NCI-H1436 treated with DMSO at 0.1 percent for 48 hours (cell line): ENCODE measurements around the gene SLC30A2.

Experiments
- DNase-seq: peaks from one replicate; lab custom pipeline; 2025; lab: John Stamatoyannopoulos, UW

Gene SLC30A2

DNA sequence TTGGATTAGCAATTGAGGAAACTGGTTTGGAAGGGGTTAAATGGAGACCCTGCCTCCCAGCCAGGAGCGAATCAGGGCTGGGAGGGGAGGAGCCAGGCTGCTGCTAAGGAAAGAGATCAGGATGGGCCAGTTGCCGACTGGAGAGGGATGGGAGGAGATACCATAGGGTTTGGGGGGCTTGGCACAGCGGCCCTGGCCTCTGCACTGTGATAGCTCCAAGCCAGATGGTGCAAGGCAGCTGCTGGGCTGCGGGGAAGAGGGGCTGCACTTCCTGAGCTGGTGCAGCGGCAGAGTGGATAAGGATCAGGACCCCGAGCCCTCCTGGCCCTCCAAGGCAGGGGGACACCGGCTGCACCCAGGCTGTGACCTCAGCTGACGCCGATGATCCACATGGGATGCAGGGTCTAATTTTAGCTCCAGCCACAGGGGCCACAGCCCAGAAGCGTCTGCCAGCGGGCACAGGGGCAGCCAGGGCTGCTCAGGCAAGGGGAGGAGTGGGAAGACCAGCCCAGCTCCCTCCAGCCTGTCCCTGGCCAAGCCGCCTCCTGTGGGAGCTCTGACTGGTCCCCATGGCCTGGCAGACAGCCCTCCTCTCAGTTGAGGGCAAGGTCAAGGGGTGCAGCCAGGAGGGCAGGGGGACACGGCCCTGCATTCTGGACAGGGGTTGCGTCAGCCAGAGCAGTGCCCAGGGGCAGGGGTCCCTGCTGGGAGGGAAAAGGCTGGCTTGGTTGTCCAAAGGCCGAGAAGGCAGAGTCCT is 24.1 kb downstream of the SLC30A2 start, which contains the start of gene EXTL1:
EXTL1 (plus strand) TSS at position 129 of the 757 bp plus-strand sequence. CDS start 872 bp downstream, outside the sequence.
- DNase-seq, result no peak

DNA sequence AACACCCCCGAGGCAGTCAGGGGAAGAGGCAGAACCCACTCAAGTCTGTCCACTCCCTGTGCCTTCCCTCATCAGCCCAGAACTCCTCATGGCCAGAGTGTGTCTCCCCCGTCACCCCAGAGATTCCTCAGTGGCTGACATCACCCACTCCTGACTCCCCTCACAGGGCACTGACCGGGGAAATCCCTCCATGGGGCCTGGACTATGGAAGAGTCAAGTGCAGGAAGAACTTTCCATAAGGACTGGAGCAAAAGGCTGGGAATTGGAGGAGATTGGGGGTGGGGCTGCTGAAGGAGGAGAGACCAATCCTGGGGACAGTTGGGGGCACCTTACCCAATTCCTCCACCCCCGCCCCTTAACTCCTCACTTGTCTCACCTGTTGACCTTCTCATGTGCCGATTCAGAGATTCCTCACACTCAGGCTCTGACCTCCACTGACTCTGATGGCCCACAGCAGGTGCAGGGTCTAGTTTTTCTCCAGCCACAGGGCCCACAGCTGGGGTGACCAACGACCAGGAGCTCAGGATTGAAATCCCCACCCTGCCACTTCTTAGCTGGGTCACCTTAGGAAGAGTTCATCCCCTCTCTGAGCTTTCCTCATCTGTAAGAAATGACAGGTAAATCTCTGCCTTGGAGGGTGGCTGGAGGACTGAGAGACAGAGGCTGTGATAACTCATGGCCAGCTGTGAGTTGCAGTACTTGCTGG is 24.8 kb downstream of the SLC30A2 start:
- no peak for DNase-seq

- DNase-seq, result no peak
Measured at GRCh38 chr1:26020330-26020768, 25.6 kb downstream of the SLC30A2 start.

DNA sequence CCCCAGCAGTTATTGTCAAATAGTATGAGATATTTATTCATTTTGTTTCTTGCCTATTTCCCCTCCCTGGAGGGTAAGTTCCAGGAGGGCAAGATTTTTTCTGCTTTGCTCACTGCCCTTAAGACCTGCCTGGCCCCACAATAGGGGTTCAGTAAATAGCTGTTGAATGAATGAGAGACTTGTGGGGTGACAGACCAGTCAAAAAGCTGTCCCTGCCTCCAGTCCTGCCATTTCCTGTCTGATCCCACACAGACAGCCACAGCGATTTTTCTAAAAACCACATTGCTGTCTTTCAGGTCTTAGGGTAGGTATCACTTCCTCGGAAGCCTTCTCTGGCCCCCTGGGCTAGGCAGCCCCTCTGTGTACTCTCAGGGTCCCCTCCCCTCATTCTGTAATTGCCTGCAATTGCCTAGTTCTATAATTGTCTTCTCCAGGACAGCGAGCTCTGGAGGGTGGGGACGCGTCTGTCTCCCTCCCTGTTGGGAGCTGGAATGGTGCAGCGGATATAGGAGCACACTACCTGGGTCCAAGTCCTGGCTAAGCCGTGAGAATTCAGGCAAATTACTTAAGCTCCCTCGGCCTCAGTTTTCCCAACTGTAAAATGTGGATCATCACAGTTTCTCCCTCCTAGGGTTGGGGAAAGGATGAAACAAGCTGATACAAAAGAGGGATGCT is 26.1 kb downstream of the SLC30A2 start:
- DNase-seq, result no peak

DNA sequence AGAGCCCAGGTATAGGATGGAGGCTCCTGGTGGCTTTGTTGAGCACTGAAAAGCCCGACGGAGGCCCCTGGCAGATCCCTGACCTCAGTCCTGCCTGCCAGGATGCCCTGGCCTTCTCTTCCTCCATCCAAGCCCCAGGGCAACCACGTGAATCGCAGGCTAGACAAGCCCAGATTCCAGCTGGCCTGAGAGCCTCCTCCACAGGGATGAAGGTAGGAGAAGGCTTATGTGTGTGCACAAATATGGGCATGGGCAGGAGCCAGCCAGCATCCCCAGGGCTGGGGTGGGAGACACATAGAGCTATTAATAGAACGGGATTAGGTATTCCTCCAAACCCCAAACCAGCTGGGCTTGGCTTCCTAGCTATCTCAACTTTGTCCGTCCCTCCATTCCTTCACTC is 28.3 kb downstream of the SLC30A2 start:
- DNase-seq, result no peak

- no peak for DNase-seq
Measured at GRCh38 chr1:26016953-26017545, 28.9 kb downstream of the SLC30A2 start.

- no peak for DNase-seq
Measured at GRCh38 chr1:26016258-26016952, 29.5 kb downstream of the SLC30A2 start.

- no peak for DNase-seq
Measured at GRCh38 chr1:26015358-26015757, 30.6 kb downstream of the SLC30A2 start.

DNA sequence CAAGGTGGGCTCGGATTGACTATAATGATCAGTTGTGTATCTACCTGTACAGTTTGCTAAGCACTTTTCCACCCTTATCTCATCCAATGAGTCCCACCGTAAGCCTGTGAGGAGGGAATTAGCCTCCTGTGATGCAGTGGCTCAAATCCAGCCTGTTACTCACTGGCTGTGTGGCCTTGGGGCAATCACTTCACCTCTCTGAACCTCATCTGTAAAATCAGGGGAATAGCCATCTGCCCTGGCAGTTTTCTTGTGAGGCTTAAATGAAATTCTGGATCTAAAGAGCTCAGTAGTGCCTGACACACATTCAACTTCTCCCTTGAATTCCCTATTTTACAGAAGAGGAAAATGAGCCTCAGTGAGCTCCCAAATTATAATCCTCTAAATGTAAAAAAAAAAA is 31.7 kb downstream of the SLC30A2 start:
- DNase-seq, result no peak

GRCh38 chr1:26012864-26013263 is 33.1 kb downstream of the SLC30A2 start:
- DNase-seq, result no peak

DNA sequence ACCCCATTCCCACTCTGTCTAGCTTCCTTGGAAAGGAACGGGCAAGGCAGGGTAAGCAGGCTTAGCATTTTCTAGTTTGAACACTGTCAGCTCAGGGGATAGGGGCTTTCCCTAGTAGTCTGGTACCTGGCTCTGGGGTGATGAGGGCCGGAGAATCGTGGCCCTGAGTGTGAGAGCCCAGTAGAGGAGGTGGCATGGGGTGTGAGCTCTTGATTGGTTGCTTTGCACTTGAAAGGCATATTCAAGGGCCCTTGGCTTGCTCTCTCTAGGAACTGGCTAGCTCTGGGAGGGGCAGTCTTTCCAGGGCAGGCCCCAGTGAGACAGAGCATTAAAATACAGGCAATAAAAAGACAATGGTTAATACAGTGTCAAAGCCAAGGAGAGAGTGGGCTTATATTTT is 35.1 kb downstream of the SLC30A2 start:
- DNase-seq, result no peak

DNA sequence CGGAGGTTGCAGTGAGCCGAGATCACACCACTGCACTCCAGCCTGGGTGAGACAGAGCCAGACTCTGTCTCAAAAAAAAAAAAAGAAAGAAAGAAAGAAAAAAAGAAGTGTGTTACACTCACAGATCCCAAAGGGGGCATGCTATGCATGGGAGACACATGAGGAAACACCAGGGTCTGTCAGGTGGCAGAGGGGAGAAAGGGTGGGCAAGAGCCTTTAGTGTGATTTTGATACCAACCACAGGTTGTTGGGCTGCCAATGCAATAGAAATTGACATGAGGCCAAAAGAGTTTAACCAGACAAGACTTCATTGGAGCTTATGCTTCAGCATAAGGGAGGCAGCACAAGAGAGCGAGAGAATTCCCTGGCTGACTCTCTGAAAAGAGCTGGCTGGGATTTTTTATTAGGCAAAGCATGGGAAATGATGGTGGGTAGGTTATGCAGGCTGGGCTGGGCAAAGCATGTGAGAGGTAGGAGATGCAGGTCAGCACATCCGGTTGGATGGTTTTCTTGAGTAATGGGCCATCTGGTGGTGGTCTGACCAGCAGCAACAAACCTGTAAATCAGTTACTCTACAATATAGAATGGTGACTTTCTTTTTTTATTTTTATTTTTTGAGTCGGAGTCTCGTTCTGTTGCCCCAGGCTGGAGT is 36.0 kb downstream of the SLC30A2 start:
- no peak for DNase-seq

DNA sequence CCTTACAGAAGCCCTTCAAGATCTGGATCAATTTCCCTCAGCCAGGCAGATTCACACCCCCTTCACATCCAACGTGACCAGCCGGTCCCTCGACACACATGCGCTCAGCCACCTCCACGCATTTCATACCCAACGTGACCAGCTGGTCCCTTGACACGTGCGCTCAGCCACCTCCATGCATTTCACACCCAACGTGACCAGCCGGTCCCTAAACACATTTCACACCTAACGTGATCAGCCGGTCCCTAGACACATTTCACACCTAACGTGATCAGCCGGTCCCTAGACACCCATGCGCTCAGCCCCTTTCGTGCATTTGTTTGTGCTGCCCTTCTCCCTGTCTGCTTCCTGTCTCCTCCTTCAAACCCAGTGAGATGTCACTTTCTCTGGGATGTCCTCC is 39.2 kb downstream of the SLC30A2 start:
- DNase-seq, result no peak

GRCh38 chr1:26005434-26006105 is 40.3 kb downstream of the SLC30A2 start:
- no peak for DNase-seq

DNA sequence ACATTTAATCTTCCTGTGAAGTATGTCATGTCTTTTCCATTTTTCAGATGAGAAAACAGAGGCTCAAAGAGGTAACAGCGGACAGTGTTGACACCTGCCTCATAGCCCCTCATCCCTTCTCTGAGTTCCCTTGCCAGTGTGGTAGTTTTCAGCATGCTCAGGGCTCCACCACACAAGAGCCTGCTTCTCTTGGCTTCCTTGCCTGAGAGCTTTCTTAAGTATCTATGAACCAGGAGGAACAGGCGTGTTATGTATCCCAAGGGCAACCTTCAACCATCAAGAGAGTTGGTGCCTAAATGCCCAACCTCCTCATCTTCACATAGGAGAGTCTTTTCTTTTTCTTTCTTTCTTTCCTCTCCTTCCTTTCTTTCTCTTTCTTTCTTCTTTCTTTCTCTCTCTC is 42.2 kb downstream of the SLC30A2 start:
- no peak for DNase-seq

DNA sequence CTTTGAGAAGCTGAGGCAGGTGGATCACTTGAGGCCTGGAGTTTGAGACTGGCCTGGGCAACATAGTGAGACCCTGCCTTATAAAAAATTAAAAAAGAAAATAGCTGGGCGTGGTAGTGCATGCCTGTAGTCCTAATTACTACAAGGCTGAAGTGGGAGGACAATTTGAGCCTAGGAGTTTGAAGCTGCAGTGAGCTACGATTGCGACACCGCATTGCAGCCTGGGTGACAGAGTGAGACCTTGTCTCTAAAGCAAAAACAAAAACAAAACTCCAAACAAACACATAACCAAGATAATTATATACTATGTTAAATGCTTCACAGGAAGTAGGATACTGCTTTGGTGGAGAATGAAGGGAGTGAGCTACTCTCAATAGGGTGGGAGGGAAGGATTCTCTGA is 42.7 kb downstream of the SLC30A2 start:
- DNase-seq, result no peak

- DNase-seq, result no peak
Measured at GRCh38 chr1:25999041-25999800, 46.7 kb downstream of the SLC30A2 start.

DNA sequence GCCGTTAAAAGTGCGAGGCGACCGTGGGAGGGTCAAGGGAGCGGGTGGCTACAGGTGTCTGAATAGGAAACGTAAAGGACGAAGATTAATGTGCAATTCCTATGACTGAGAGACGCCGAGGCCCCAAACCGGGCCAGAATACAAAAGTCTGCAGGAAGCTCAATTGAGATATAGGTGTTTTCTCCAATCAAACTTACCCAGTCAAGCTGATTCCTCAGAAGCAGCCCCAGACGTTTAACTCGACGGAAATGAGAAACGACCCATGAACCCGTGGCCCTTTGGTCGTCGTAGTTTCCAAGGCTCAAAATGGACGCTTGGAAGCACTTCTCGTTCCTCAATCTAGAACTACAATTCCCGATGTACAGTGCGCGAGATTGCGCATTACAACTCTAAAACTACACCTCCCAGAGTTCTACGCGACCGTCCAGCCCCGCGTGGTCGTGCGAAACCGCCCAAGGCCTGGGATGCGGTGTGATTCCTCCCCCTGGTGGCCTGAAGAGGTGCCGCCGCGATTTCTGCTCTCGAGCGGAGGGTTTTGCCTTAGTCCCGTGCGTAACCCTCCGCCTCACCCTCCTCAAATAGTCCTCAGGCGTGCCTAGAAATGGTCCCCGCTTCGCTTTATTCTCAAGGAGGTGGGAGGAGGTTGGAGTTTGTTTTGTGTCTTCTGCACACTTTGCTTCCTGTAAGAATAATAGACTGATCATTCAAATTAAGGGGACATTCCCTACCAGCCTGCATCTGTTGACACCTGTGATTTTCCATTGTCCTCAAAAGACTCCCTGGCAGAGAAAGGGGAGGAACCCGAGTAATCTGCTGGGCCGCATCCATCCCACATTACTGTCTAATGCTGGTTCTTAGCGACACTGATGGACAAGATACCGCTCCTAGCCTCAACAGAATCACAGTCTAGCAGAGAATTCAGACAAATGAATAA is 47.8 kb downstream of the SLC30A2 start, which contains the start of gene PAFAH2:
PAFAH2 (minus strand) TSS at position 236 of the 934 bp plus-strand sequence. CDS start 7,247 bp downstream, outside the sequence.
- peak; percentile 96 for DNase-seq
